Common myeloid progenitor, CD34-positive (primary cell): ENCODE data around the gene RAD51B.

ENCODE experiments used
- CTCF ChIA-PET: fragments of 350-600 bp; sonication (Branson Sonifier 250); formaldehyde crosslinking; loops from one replicate; lab custom pipeline; 2021; ENCODE audit warnings: antibody characterized with exemption; lab: Charles Lee
- POLR2A ChIA-PET: fragments of 350-600 bp; sonication (Branson Sonifier 250); formaldehyde crosslinking; loops from one replicate; lab custom pipeline; 2021; ENCODE audit warnings: antibody characterized with exemption; lab: Charles Lee
- DNase-seq, 3 donors: peaks; one replicate each; pipeline versions ENCODE4 v3.0.0 to v3.0.0-alpha.2; 2013
- H3K27ac ChIP-seq, 2 experiments: 1 replicate in 1 of 2; 2 replicates in 1 of 2; pipeline ENCODE4 v1.7.0; 2013; ENCODE audit warnings: inconsistent platforms in 2 of 2, low read length in 2 of 2, mild to moderate bottlenecking in 2 of 2, low read depth in 1 of 2, moderate library complexity in 1 of 2; ENCODE audit not compliant: severe bottlenecking in 2 of 2, insufficient read depth in 1 of 2, poor library complexity in 1 of 2
- H3K27me3 ChIP-seq, 5 experiments: replicated peaks in 2 of 5; 1 replicate in 3 of 5; 2 replicates in 2 of 5; pipeline versions ENCODE4 v1.6.1 to v1.7.0; 2013; ENCODE audit warnings: low read length in 4 of 5, mild to moderate bottlenecking in 2 of 5, moderate library complexity in 2 of 5, inconsistent platforms in 1 of 5; ENCODE audit not compliant: insufficient read depth in 5 of 5, control insufficient read depth in 4 of 5
- H3K36me3 ChIP-seq, 4 experiments: 1 replicate in 2 of 4; 2 replicates in 2 of 4; pipeline versions ENCODE4 v1.6.1 to v1.7.0; 2013; ENCODE audit warnings: low read length in 3 of 4, control low read depth in 1 of 4, mild to moderate bottlenecking in 1 of 4; ENCODE audit not compliant: control insufficient read depth in 4 of 4, insufficient read depth in 4 of 4
- H3K4me1 ChIP-seq, 4 experiments: 1 replicate in 3 of 4; 2 replicates in 1 of 4; pipeline versions ENCODE4 v1.6.1 to v1.7.1; 2013; ENCODE audit warnings: low read length in 3 of 4, mild to moderate bottlenecking in 3 of 4, control low read depth in 1 of 4, inconsistent platforms in 1 of 4, moderate library complexity in 1 of 4; ENCODE audit not compliant: control insufficient read depth in 4 of 4, insufficient read depth in 4 of 4; ENCODE audit errors: control extremely low read depth in 1 of 4
- H3K4me3 ChIP-seq, 7 experiments: 1 replicate in 4 of 7; 2 replicates in 3 of 7; pipeline versions ENCODE4 v1.5.1 to v1.7.0; 2013; ENCODE audit warnings: mild to moderate bottlenecking in 7 of 7, low read length in 6 of 7, moderate library complexity in 6 of 7, inconsistent platforms in 2 of 7, low read depth in 2 of 7, control low read depth in 1 of 7; ENCODE audit not compliant: insufficient read depth in 4 of 7, control insufficient read depth in 1 of 7; ENCODE audit errors: extremely low read depth in 1 of 7
- H3K9me3 ChIP-seq, 5 experiments: 1 replicate in 4 of 5; 2 replicates in 1 of 5; pipeline versions ENCODE4 v1.6.1 to v1.7.1; 2013; ENCODE audit warnings: low read length in 4 of 5, mild to moderate bottlenecking in 2 of 5, inconsistent platforms in 1 of 5, low read depth in 1 of 5, moderate library complexity in 1 of 5; ENCODE audit not compliant: control insufficient read depth in 4 of 5, insufficient read depth in 2 of 5; ENCODE audit errors: control extremely low read depth in 1 of 5
- WGBS: methylation state at CpG from one replicate; pipeline ENCODE4 v1.1.5; 2013; ENCODE audit not compliant: insufficient coverage; 5-methylcytosine and 5-hydroxymethylcytosine counted together

The RAD51B gene

GRCh38 chr14:68554231-68554630, 734.7 kb downstream of the RAD51B start:
- Histone ChIP-seq H3K27me3 (no peaks in the 10 kb centered on the region), H3K4me3 (no peak overlapping the region), H3K27ac (no peak overlapping the region), H3K4me1 (peaks cover 4 to 56% (median 40%) of the 10 kb centered on the region in 4 experiments), H3K36me3 (no peaks in the 10 kb centered on the region), H3K9me3 (peaks cover 0 to 3% (median 0%) of the 10 kb centered on the region in 5 experiments)
- 86% methylated on average over 4 of the region's 4 CpGs for WGBS
- ChIA-PET CTCF (no interaction called here), POLR2A (no interaction called here)
- no peak for DNase-seq

DNA sequence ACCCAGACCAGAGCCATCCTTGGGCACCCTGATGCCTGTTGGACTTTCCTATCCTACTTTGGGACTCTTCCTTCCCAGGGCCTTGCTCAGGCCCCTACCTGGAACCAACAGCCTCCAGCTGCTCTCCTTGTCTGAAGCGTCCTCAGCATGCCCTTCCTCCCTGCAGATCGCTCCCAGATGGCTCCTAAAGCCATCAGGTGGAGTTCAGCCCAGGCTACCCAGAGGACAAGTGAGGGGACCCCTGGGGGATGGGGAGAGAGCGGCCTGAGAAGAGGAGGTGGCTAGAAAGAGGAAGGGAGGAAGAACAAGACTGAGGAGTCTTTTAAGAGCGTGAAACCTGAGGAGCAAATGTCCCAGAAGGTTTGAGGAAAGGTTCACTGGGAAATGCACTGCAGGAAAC, 736.7 kb downstream of the RAD51B start:
- Histone ChIP-seq H3K9me3 (peaks cover 0 to 3% (median 0%) of the 10 kb centered on the region in 5 experiments), H3K27me3 (no peaks in the 10 kb centered on the region), H3K36me3 (no peaks in the 10 kb centered on the region), H3K4me1 (peaks cover 4 to 59% (median 39%) of the 10 kb centered on the region in 4 experiments), H3K27ac (no peak overlapping the region), H3K4me3 (no peak overlapping the region)
- ChIA-PET POLR2A (no interaction called here), CTCF (interaction anchor here (1.3 kb wide), 1 partner anchor 612 kb away, joined by 3 read pairs; no protein-coding TSS in a partner anchor)
- 97% methylated on average over 4 of the region's 4 CpGs for WGBS
- no peak for DNase-seq

DNA sequence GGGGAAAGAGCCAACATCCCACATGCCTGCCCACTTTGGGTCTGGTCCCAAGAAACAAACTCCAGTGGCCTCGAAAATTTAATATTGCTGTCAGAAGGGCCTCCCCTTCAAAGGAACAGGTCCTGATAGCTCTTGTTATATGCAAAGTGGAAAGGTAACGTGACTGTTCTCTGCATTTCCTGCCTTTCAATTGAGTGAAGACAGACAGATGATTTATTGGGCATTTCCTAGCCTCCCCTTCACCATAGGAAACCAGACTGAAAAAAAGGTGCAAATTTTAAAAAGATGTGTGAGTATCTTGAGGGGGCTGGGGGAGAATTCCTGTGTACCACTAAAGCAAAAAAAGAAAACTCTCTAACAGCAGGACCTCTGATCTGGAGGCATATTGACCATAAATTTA, 738.1 kb downstream of the RAD51B start:
- peak; percentile 30 to 82 (median 74) for DNase-seq
- Histone ChIP-seq H3K4me3 (peak overlapping the region in 2 of 7 experiments; percentile 9 to 12), H3K9me3 (peaks cover 0 to 3% (median 0%) of the 10 kb centered on the region in 5 experiments), H3K36me3 (no peaks in the 10 kb centered on the region), H3K27ac (no peak overlapping the region), H3K4me1 (peaks cover 4 to 64% (median 42%) of the 10 kb centered on the region in 4 experiments), H3K27me3 (no peaks in the 10 kb centered on the region)
- CTCF ChIA-PET = interaction anchor here (1.3 to 1.4 kb wide), 2 partner anchors 310 to 614 kb away, joined by 3 read pairs; no protein-coding TSS in a partner anchor
- WGBS = 9% methylated on average over 1 of the region's 2 CpGs
- POLR2A ChIA-PET = interaction anchor here (1.1 kb wide), 1 partner anchor 94 kb away, joined by 3 read pairs; no protein-coding TSS in a partner anchor

DNA sequence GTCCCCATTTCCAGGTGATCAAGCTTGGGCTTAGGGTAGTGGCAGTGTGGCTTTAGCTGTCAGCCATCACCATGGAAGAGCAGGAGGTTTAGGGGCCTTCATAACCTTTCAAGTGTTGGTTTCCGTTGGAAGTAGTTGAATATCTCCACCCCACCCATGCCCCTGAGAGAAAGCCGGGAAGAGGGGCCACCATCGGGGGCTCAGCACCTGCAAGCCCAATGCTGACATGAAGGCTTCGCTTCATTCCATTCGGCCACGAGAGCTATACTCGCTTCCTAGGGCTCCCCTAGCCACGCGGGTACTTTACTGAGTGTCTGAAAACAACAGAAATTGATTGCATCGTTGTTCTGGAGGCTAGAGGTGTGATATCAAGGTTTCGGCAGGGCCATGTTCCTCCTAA, 738.5 kb downstream of the RAD51B start:
- Histone ChIP-seq H3K36me3 (no peaks in the 10 kb centered on the region), H3K4me3 (peak overlapping the region in 2 of 7 experiments; percentile 9 to 12), H3K27me3 (no peaks in the 10 kb centered on the region), H3K4me1 (peaks cover 4 to 64% (median 42%) of the 10 kb centered on the region in 4 experiments), H3K27ac (no peak overlapping the region), H3K9me3 (peaks cover 0 to 3% (median 0%) of the 10 kb centered on the region in 5 experiments)
- ChIA-PET POLR2A (interaction anchor here (1.1 kb wide), 1 partner anchor 94 kb away, joined by 3 read pairs; no protein-coding TSS in a partner anchor), CTCF (interaction anchor here (1.4 kb wide), 1 partner anchor 310 kb away, joined by 3 read pairs; no protein-coding TSS in a partner anchor)
- 82% methylated on average over 11 of the region's 11 CpGs for WGBS
- DNase-seq = no peak

- ChIA-PET POLR2A (no interaction called here), CTCF (interaction anchor here (1.0 kb wide), 1 partner anchor 30 kb away, joined by 3 read pairs; no protein-coding TSS in a partner anchor)
- H3K9me3 ChIP-seq = peaks cover 0 to 3% (median 0%) of the 10 kb centered on the region in 5 experiments
- H3K4me1 ChIP-seq = peaks cover 4 to 76% (median 56%) of the 10 kb centered on the region in 4 experiments
- H3K27me3 ChIP-seq = no peaks in the 10 kb centered on the region
- no peak overlapping the region for H3K27ac ChIP-seq
- no peaks in the 10 kb centered on the region for H3K36me3 ChIP-seq
- DNase-seq = no peak
- H3K4me3 ChIP-seq = no peak overlapping the region
- WGBS = no CpG with 5 or more reads among the region's 5 CpGs
Observed at GRCh38 chr14:68559949-68560348, 740.4 kb downstream of the RAD51B start.

DNA sequence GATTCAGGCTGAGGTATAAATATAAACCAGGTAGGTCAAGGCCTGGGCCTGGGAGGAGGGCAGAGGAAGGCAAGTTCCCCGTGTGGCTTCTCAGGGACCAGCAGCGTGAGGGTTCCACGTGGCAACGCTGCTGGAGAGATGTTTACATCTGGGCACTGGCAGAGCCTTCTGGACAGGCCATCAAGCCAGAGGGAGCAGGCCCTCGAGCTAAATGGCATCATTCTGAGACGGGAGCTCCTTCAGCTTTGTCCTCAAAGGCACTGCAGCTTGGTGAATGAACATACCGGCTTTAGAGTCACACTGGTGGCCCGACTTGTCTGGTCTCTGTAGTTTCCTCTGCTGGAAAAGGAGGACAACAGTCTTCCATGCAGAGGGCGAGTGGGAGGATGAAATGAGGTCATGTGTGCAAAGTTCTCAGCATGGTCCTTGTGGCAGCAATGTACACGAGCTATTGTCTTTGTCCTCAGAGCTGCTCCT, 742.0 kb downstream of the RAD51B start:
- no peak for DNase-seq
- Histone ChIP-seq H3K4me3 (no peak overlapping the region), H3K27me3 (no peaks in the 10 kb centered on the region), H3K4me1 (peaks cover 4 to 72% (median 60%) of the 10 kb centered on the region in 4 experiments), H3K27ac (no peak overlapping the region), H3K9me3 (peaks cover 0 to 3% (median 0%) of the 10 kb centered on the region in 5 experiments), H3K36me3 (no peaks in the 10 kb centered on the region)
- ChIA-PET CTCF (interaction anchor here (1.1 to 2.0 kb wide), 3 partner anchors 10 to 219 kb away, joined by 3 to 7 read pairs (median 3); no protein-coding TSS in a partner anchor), POLR2A (interaction anchor here (1.1 kb wide), 1 partner anchor 9 kb away, joined by 4 read pairs; no protein-coding TSS in a partner anchor)
- WGBS = 86% methylated on average over 9 of the region's 10 CpGs

GRCh38 chr14:68562911-68563250, 743.3 kb downstream of the RAD51B start:
- Histone ChIP-seq H3K27ac (no peak overlapping the region), H3K4me3 (peak overlapping the region in 3 of 7 experiments; percentile 16 to 61 (median 28)), H3K27me3 (no peaks in the 10 kb centered on the region), H3K36me3 (no peaks in the 10 kb centered on the region), H3K4me1 (peaks cover 4 to 61% (median 51%) of the 10 kb centered on the region in 4 experiments), H3K9me3 (peaks cover 0 to 3% (median 0%) of the 10 kb centered on the region in 5 experiments)
- CTCF ChIA-PET = interaction anchor here (0.6 to 1.1 kb wide), 2 partner anchors 104 to 218 kb away, joined by 3 read pairs; no protein-coding TSS in a partner anchor
- DNase-seq = no peak
- POLR2A ChIA-PET = no interaction called here
- 88% methylated on average over 6 of the region's 9 CpGs for WGBS
